Neural cell (in vitro differentiated cells): ENCODE measurements around the gene FTCD. TPM values are rescaled to one million over a fixed set of nuclear protein-coding genes. Genes with fewer than 3 reads are reported as not detected.

Experiments
- H2AFZ ChIP-seq: fragments of 200-600, 300-800 bp; sonication (generic), shearing (Covaris generic); 2 replicates; pipeline ENCODE4 v1.6.0; 2014; ENCODE audit warnings: low read depth, mild to moderate bottlenecking, antibody characterized with exemption, low read length, moderate library complexity
- H3F3A ChIP-seq: fragments of 200-600 bp; shearing (Covaris generic); 2 replicates; pipeline ENCODE4 v1.6.1; 2016; ENCODE audit warnings: mild to moderate bottlenecking, moderate library complexity, mixed read lengths, antibody characterized with exemption, low read length; ENCODE audit not compliant: insufficient read depth, poor library complexity, severe bottlenecking
- H3K27ac ChIP-seq: fragments of 200-600, 300-800 bp; sonication (generic), shearing (Covaris generic); 2 replicates; pipeline ENCODE4 v1.5.1; 2014; ENCODE audit warnings: mild to moderate bottlenecking, low read length, moderate library complexity
- H3K27me3 ChIP-seq: fragments of 300-800, 200-600 bp; sonication (generic), shearing (Covaris generic); 2 replicates; pipeline ENCODE4 v1.6.0; 2014; ENCODE audit warnings: mild to moderate bottlenecking, low read depth, low read length, moderate library complexity; ENCODE audit not compliant: insufficient read depth
- H3K36me3 ChIP-seq: fragments of 300-800, 200-600 bp; sonication (generic), shearing (Covaris generic); 2 replicates; pipeline ENCODE4 v1.5.1; 2014; ENCODE audit warnings: mild to moderate bottlenecking, antibody characterized with exemption, low read length, moderate library complexity; ENCODE audit not compliant: insufficient read depth
- H3K4me2 ChIP-seq: fragments of 300-800, 200-600 bp; sonication (generic), shearing (Covaris generic); 2 replicates; pipeline ENCODE4 v1.6.0; 2014; ENCODE audit warnings: mild to moderate bottlenecking, low read length
- H3K4me3 ChIP-seq: fragments of 300-800, 200-600 bp; sonication (generic), shearing (Covaris generic); 2 replicates; pipeline ENCODE4 v1.5.1; 2014; ENCODE audit warnings: mild to moderate bottlenecking, low read length, moderate library complexity
- H3K79me2 ChIP-seq: fragments of 200-600 bp; shearing (Covaris generic); replicated peaks from 2 replicates; pipeline ENCODE4 v1.6.0; 2014; ENCODE audit warnings: mild to moderate bottlenecking, low read length, moderate library complexity; ENCODE audit not compliant: insufficient read depth
- H3K9ac ChIP-seq: fragments of 300-800, 200-600 bp; sonication (generic), shearing (Covaris generic); 2 replicates; pipeline ENCODE4 v1.6.1; 2016; ENCODE audit warnings: mild to moderate bottlenecking, low read length, mixed read lengths
- H3K9me2 ChIP-seq: fragments of 200-600 bp; shearing (Covaris generic); 2 replicates; pipeline ENCODE4 v1.6.1; 2016; ENCODE audit warnings: mild to moderate bottlenecking, low read length, mixed read lengths; ENCODE audit not compliant: insufficient read depth
- H3K9me3 ChIP-seq: fragments of 200-600, 300-800 bp; sonication (generic), shearing (Covaris generic); 2 replicates; pipeline ENCODE4 v1.6.1; 2016; ENCODE audit warnings: mild to moderate bottlenecking, mixed run types, low read length, moderate library complexity, mixed read lengths
- H4K20me1 ChIP-seq: fragments of 200-600 bp; shearing (Covaris generic); 2 replicates; pipeline ENCODE4 v1.6.1; 2016; ENCODE audit warnings: mild to moderate bottlenecking, mixed run types; ENCODE audit not compliant: insufficient read depth
- CTCF ChIP-seq: fragments of 450-650 bp; IDR thresholded peaks from 2 replicates; pipeline ENCODE4 v1.5.1; 2014; ENCODE audit warnings: antibody characterized with exemption, mild to moderate bottlenecking, moderate library complexity; ENCODE audit not compliant: poor library complexity, severe bottlenecking
- EP300 ChIP-seq: fragments of 450-650 bp; conservative IDR thresholded peaks from 2 replicates; pipeline ENCODE4 v1.6.1; 2014; ENCODE audit warnings: antibody characterized with exemption, mild to moderate bottlenecking, moderate library complexity; ENCODE audit not compliant: poor library complexity, severe bottlenecking
- EZH2 ChIP-seq: fragments of 200-600, 300-800 bp; shearing (Covaris generic), sonication (generic); IDR thresholded peaks from 2 replicates; pipeline ENCODE4 v1.6.1; 2014; ENCODE audit warnings: antibody characterized with exemption, low read length, borderline replicate concordance, mild to moderate bottlenecking; ENCODE audit not compliant: insufficient read depth, poor library complexity, severe bottlenecking
- MXI1 ChIP-seq: fragments of 450-650 bp; conservative IDR thresholded peaks from 2 replicates; pipeline ENCODE4 v1.6.1; 2014; ENCODE audit warnings: antibody characterized with exemption, mild to moderate bottlenecking; ENCODE audit not compliant: poor library complexity, severe bottlenecking
- POLR2AphosphoS5 ChIP-seq: IDR thresholded peaks from 2 replicates; pipeline ENCODE4 v1.6.1; 2012
- RAD21 ChIP-seq: fragments of 450-650 bp; conservative IDR thresholded peaks from 2 replicates; pipeline ENCODE4 v1.6.1; 2014; ENCODE audit warnings: antibody characterized with exemption, mild to moderate bottlenecking, moderate library complexity
- REST ChIP-seq: IDR thresholded peaks from 2 replicates; pipeline ENCODE4 v1.6.1; 2012; ENCODE audit warnings: borderline replicate concordance
- SMC3 ChIP-seq: fragments of 450-650 bp; conservative IDR thresholded peaks from 2 replicates; pipeline ENCODE4 v1.6.1; 2014; ENCODE audit warnings: antibody characterized with exemption, mild to moderate bottlenecking, moderate library complexity; ENCODE audit not compliant: poor library complexity
- TAF1 ChIP-seq: IDR thresholded peaks from 2 replicates; pipeline ENCODE4 v1.6.1; 2012; ENCODE audit warnings: low read depth
- polyA plus RNA-seq: library from polyadenylated mRNA; depleted of rRNA; stranded (reverse); fragments of >200 nt; gene quantifications from 2 replicates; pipeline ENCODE4 v1.2.3, GENCODE V29; 2014

The FTCD gene
- polyA plus RNA-seq, 1 donor from 2014 or later = 2.0 TPM

GRCh38 chr21:46150073-46150472, 5.3 kb downstream of the FTCD start:
- Histone ChIP-seq H3K4me3 (no peak overlapping the region), H3K9ac (no peak overlapping the region), H3K27ac (no peak overlapping the region), H3K4me2 (no peak overlapping the region), H3K36me3 (no peaks in the 10 kb centered on the region), H3K79me2 (no peaks in the 10 kb centered on the region), H3K9me2 (no peaks in the 10 kb centered on the region), H3K27me3 (no peaks in the 10 kb centered on the region), H4K20me1 (no peaks in the 10 kb centered on the region), H3K9me3 (no peaks in the 10 kb centered on the region), H2AFZ (no peak overlapping the region), H3F3A (no peaks in the 10 kb centered on the region)
- TF ChIP-seq TAF1 = no peak
- no peak for TF ChIP-seq EP300
- TF ChIP-seq POLR2AphosphoS5 = no peak
- TF ChIP-seq SMC3 = no peak
- TF ChIP-seq EZH2 = no peak
- TF ChIP-seq RAD21 = no peak
- no peak for TF ChIP-seq REST
- no peak for TF ChIP-seq MXI1
- no peak for TF ChIP-seq CTCF

GRCh38 chr21:46149205-46149901, 6.0 kb downstream of the FTCD start:
- Histone ChIP-seq H3K79me2 (no peaks in the 10 kb centered on the region), H3K27ac (no peak overlapping the region), H3K27me3 (no peaks in the 10 kb centered on the region), H3F3A (no peaks in the 10 kb centered on the region), H3K9me3 (no peaks in the 10 kb centered on the region), H2AFZ (no peak overlapping the region), H4K20me1 (no peaks in the 10 kb centered on the region), H3K9ac (no peak overlapping the region), H3K36me3 (no peaks in the 10 kb centered on the region), H3K9me2 (no peaks in the 10 kb centered on the region), H3K4me3 (no peak overlapping the region), H3K4me2 (no peak overlapping the region)
- no peak for TF ChIP-seq REST
- no peak for TF ChIP-seq EZH2
- no peak for TF ChIP-seq EP300
- no peak for TF ChIP-seq SMC3
- no peak for TF ChIP-seq CTCF
- TF ChIP-seq RAD21 = no peak
